SH-SY5Y (cell line): Measurements from ENCODE around the gene NAALADL1.

Experiments
- GATA2 ChIP-seq: IDR thresholded peaks from 2 replicates; pipeline ENCODE4 v1.6.1; 2011; ENCODE audit warnings: mild to moderate bottlenecking, low read depth, low read length
- GATA3 ChIP-seq: IDR thresholded peaks from 2 replicates; pipeline ENCODE4 v1.6.1; 2011; ENCODE audit warnings: low read depth, mild to moderate bottlenecking, low read length, moderate library complexity

- no peak for TF ChIP-seq GATA3
- no peak for TF ChIP-seq GATA2
Measured at GRCh38 chr11:65063532-65063931, 5.2 kb upstream of the NAALADL1 start.
